HUDEP-2 (cell line): Measurements from ENCODE around the gene SCAANT1.

Experiments
- DNase-seq, 76 experiments: peaks; one replicate each; lab custom pipeline; 2025; ENCODE audit not compliant: unreplicated experiment in 76 of 76; lab: John Stamatoyannopoulos, UW

SCAANT1 gene

DNA sequence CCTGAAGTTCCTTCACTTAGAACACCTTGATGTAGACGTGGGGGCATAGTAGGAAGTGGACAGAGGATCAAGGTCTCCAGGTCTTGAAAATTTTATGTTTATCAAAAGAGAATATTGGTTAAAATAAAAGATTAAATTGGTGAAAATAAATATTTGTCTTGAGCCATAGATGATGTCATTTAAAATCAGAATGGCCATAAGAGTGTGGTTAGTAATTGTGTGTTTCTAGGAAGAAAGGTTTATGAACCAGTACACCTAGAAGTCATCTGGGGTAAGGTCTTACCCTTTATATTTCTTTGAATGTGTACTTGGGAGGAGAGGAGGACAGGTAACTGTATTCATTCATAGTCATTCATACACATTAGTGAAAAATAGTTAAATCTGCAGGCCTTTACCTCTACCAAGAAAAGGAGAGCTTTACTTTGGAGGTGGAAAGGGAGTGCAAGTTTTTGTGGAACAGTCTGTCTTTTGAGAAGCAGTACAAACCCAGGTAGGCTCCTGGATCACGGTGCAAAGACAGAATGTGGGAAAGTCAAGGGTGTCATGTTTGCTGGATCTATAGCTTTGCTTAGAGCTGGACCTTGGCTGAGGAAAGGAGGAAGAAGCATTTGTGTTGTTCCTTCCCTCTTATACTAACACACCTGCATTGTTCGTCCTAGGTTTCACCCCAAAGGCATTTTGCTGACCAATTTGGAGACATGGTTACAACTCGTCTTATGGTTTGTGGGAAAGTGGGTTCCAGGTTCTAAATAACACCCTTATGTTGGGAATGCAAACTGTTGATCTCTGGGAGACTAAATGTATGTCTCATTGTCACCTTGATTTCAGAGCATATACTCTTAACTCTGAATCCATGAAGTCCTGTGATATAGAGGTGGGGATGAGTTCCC, 6.2 kb downstream of the SCAANT1 start:
- DNase-seq: no peak

DNA sequence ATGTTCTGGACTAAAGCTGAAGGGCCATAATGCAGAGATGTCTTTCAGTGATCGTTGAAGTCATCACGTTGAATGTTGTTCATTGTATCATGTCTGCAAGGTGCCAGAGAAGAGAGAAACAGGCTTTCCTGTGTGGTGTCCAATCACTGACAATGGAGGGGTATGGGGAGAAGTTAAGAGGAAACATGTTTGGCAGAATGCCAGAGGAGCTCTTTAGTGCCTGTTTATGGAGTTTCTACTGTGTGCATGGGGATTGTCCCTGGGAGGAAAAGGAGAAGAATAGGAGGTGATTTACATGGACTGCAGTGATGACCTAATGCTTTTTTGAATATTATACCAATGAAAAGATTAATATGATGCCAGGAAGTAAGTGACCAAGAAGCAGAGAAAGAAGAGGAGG, 11.7 kb downstream of the SCAANT1 start:
- DNase-seq: no peak

DNA sequence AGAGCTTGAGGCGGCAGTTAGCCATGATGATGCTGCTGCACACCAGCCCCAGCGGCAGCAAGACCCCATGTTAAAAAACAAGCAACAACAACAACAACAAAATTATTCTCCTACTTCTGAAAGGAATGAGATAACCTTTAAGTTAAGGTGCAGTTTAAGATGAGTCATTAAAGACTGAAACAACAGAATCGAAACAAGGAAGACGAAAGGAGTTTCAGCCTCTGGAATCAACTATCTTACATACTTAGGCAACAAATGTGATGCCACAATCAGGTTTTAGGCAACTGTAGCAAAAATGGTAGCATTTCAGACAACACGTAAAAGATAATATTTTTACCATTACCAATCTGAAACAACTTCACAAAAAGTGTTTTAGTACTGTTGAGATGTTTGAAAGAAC, 12.2 kb downstream of the SCAANT1 start:
- DNase-seq: no peak

DNA sequence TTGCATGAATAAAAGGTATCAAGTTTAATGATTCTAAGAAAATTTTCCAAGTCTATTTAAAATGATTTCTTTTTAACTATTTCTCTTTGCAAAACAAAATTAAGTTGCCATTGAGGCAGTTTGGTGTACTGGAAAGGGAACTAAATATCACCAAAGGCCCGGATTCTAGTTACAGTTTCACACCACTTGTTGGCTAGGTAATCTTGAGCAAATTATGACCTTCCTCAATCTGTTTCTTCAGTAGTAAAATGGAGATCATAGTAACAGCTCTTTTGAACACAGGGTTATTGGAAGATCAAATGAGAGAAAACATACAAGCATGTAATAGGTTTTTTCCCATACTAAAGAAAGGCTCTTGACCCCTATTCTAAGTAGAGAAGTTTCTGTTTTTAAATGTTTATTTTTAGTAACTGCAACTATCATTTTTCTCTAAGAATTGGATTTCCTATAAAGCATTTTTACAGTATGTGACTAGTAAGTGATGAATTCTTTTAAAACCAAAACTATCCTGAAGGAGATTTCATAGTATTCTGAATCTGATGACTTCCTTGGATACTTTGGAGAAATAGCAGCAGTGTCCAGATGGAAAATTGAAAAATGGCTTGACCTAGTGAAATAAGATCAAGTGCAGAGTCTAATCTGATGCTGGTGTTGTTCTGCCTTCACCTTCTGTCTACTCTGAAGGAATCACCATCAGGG, 15.7 kb downstream of the SCAANT1 start:
- DNase-seq: no peak

DNA sequence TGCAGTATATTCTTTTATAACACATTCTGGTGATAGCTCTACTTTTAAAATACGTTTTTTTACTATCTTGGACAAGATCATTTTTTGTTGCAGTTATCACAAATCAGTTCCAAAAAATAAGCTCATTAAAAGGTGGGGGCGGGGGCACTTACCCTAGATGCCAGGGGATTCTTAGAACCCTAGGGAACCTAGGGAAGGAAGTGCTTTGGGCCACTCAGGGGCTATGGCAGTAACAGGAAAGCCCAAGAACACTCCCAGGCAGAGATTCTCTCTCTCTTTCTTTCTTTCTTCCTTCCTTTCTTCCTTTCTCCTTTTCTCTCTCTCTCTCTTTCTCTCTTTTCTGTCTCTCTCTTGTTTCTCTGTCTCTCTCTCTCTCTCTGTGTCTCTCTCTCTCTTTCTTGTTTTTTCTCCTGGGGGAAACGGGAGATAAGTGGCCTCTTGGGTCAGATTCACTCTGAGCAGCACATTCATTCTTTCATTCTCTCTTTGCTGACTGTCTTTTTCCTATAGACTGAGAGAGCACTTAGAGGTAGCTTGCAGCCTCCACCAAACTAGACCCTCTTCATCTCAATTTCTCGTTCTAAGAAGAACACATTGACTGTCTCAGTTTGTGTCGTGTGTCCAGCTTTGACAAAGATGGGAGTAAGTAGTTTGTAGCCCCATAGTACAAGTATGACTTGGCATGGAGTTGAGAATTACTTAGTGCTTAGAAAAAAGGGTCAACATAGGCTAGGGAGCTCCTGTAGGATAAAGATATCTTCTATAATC, 16.6 kb downstream of the SCAANT1 start:
- DNase-seq: no peak

DNA sequence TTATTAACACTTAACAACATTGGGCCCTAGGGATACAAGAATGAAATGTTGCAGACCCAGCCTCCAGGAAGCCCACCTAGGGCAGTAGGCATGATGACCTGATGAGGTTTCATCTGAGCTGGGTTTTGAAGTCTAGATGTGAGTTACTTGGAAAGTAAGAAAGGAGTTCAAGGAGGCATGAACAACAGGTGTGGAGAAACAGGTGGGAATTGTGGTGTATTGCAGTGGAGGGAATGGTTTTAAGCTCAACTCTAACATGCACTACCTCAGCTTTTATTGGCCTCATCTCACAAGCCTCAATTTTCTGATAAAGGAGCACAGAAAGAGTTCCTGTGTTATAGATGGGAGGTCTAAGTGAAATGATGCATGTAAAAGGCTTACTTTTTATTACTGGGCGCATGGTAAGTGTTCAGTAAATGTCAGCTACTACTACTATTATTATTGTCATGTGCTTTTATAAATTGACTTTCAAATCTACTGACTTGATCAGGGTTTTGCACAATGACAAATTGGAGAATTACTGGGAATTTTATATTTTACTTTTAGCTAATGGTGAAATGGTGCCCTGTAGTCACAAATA, 19.3 kb downstream of the SCAANT1 start:
- DNase-seq: no peak

DNA sequence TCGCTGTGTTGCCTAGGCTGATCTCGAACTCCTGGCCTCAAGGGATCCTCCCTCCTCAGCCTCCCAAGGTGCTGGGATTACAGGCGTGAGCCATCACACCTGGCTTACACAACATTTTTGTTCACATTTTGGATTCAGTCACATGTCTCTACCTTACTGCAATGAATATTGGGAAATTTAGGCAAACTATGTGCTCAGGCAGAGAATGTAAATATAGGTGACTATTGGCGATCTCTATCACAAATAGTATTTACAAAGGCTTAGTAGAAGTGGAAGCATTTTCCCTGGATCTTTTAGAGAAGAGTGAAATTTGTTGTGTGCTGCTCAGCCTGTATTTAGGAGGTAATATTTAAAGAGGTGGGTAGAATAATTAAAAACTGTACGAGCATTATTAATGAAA, 20.7 kb downstream of the SCAANT1 start:
- DNase-seq: no peak

DNA sequence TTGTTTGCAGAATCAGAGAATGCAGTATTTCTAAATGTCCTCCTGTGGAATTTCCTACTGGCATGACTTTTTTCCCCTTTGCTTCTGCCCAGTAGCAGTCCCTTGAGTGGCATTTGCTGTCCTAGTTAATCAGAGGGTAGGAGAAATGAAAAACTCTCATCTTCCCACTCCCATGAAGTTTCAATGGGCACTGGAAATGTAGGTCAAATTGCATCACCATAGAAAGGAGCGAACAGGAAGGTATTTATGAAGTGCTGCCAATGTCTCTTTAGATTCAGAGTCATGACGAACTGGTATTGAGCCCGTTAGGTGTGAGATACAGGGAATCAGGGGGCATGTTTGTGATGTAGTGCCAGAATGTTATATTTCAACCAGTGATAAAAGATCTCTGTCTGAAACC, 25.3 kb downstream of the SCAANT1 start:
- DNase-seq: no peak

DNA sequence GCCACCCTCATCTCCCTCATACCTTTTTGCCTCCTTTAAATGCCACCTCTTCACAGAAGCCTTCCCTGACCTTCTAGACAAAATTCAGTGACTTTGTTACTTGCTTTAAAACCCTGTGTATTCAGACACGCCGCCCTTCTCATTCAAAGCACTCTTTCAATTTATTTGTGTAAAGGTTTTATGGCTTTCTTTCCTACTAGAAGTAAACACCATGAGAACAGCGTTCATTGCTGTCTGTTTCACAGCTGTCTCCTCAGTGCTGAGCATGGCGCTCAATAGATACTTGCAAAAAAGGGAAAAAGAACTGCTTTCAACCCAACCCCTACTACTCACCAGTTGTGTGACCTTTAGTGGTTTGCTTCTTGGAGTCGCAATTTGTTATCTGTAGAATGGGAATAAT, 31.5 kb downstream of the SCAANT1 start:
- DNase-seq: no peak

DNA sequence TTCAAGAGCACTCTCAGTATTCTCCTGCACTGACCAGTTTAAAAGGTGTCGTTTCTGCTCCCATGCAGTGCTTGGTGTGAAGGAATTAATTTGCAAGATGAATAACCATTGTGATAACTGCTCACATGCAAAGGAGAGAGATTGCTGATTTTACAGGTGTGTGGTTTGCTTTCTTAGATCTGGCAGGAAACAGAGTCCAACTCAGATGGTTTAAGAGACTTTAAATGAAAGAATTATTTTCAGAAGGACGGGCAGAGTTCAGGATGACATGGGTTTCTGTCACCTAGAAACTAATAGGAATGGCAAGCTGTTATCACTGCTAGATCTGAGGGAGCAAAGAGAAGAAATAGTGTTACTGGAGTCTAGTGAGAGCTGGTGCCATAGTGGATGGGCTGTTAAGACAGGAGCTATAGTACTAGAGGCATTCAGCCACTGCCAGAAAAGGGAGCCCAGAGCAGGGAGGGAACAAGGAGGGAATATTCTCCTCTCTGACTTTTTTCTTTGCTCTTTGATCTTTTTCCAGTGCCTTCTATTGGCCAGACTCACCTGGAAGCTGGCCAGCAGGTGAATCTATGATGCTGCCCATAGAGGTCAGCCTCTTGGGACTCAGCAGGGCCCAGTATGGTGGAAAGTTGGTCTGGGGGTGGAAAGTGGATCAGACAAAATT, 33.7 kb downstream of the SCAANT1 start:
- no peak for DNase-seq

DNA sequence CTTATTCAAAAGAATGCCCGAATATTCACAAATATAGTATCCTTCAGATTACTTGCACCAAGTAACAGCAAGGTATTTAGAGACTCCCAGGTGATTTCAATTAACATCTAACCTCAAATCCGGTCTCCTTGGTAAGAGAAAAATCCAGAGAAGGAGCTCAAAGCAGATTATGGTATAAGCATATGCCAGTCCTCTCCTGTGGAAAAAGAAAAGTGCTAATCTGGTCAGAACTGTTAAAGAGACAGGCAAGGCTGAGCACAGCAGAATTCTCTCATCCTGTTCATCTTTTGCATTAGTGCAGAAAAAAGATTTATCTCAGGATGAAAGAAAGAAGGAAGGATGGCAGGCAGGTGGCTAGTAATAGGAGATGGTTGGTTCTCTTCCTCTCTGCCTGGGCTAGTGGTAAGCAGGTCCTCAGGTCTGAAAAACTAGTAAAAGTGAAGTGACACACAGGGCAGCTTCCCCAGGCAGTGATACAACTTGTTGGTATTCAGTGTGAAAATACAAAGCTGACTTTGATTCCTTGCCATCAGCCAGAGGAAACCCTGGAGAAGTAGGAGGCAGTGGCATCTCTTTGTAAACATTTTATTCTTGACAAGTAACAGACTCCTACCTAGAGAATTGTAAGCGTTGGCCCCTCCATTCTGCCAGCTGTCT, 34.3 kb downstream of the SCAANT1 start:
- no peak for DNase-seq

DNA sequence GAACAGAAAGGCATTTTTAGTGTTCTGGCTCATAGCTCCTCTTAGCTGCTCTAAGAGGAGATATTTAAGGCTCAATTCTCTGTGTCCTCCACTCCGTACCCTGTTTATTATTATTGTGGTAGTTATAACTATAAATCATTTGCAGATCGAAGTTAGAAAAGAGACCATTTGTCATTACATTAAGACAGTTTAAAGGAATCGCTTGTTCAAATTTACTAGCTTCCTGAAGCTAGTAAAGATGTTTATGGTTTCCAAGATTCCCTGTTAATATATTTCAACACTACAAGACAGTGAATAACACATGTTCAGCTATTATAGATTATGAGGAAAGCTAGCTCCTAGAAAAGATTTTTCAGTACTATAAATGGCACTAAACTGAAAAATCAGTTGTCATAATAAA, 35.9 kb downstream of the SCAANT1 start:
- DNase-seq: no peak

DNA sequence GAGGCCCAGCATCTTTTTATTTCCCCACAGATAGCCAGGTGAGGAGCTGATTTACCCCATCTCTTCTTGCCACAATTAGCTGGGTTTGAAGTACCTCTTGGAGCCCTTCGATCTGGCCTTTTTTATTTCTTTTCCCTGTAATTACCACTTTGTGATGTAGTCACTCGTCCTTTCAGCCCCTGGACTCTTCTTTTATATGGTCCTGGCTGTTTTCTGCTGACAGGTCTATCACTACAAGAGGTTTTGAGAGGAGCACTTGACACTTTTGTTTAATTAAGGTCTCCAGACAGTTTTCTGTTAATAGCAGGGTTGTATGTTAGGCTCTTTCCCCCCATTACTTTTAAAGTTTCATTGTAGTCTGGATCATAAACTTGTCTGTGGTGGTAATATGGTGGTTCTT, 36.7 kb downstream of the SCAANT1 start:
- DNase-seq: no peak

DNA sequence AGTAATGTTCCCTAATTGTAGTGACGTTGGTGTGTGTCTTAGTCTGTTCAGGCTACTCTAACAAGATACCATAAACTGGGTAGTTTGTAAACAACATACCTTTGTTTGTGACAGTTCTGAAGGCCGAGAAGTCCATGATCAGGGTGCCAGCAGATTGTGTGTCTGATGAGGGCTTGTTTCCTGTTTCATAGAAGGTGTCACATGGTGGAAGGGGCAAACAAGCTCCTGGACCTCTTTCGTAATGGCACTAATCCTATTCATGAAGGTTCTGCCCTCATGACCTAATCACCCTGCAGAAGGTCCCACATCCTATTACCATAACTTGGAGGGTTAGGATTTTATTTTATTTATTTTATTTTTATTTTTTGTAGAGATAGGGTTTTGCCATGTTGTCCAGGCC, 37.4 kb downstream of the SCAANT1 start:
- DNase-seq: no peak

DNA sequence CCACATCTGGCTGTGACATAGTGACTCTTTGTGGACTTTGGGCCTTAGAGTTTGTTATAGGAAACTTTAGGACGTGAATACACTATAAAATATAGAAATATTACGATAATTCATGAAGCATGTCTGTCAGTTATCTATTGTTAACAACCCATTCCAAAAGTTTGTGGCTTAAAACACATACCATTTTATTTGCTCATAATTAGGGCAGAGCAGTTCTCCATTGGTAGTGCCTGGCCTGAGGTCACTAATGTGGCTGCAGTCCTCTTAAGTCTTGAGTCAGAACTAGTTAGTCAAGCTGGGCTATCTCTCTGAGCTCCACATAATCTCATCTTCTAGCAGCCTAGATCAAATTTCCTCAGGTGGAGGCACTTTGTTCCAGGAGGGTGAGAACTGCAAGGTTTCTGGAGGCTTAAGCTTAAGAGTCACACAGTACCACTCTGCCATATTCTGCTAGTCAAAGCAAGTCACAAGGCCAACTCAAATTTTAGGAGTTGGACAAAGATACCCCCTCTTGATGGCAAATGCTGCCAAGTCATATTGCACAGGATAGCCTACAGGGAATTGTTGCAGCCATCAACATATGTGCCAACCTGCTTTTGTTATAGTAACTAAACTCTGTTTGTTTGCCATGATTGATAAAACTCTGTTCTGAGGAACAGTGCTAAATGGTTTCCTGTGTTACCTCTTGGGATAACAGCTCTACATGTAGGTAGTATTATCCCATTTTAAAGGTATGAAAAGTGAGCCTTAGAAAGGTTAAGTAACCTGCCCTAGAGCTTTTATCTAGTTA, 39.9 kb downstream of the SCAANT1 start:
- no peak for DNase-seq

DNA sequence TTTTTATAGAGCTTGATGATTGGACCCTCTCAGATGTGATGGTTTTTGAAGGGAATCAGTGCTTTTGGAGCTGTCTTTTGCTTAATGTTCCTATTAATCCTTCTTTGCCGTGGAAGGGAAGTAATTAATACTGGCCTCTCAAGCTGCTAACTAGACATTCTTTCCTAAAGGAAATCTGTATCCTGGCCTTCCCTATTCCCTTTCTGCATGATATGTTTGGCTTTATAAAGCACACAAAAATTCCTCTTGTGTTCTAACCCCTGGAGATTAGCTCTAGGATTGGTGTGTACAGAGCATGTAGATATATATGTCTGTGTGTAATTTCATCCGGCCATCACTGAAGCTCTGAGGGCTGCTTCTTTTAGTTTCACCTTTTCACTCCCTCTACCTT, 41.6 kb downstream of the SCAANT1 start:
- DNase-seq: no peak

DNA sequence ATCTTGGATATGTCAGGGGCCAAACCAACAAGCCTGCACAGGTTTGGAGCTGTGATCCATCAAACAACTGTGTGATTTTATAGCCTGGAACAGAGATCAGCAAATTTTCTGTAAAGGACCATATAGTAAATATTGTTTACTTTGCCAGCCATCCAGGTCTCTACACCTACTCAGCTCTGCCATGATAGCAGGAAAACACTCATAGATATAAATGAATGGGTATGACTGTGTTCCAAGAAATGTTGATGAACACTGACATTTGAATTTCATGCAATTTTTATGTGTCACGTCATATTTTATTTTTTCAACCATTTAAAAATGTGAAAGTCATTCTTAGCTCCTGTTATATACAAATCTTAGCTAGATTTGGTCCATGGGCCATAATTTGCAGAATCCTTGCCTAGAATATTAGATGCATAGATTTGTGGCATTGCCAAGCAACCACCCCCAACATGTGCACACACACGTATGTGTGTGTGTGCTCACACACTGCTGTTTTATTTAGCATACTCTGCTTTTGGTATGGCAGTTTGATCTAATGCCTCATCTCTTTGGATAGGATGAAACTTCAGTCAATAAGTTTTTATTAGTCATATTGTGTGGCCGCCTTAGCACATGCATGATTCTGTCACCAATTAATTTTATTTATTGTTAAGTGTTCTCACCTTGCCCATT, 42.1 kb downstream of the SCAANT1 start:
- no peak for DNase-seq

DNA sequence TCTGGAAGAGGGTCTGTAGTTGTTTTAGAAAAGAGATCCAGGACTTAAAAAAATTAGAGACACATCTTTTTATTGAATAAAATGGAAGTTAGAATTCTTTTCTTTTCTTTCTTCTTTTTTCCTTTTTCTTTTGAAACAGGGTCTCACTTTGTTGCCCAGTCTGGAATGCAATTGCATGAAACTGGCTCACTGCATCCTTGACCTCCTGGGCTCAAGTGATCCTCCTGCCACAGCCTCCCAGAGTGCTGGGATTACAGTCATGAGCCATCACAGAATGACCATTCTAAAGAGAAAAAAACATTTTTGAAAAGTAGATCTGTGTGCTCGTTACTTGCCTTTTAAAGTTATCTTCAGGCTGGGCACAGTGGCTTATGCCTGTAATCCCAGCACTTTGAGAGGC, 45.0 kb downstream of the SCAANT1 start:
- DNase-seq: no peak

DNA sequence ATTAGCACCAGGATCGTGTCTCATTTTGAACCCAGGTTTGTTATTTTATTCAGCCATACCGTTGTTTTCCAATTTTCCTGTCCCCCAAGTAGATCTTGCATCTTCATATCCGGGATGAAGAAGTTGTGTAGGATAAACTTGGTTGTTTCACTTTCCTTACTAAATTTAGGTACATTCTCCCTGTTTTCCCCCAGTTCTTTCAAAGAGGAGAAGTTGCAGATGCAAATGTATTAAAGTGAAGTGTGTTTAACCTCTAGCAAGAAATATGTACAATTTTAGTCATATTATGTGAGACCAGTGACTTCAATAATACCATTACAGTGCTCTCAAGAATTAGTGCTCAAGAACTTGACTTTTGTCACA, 47.2 kb downstream of the SCAANT1 start:
- DNase-seq: no peak
